OCI-LY7 (cell line): ENCODE results near the gene CUL4A.

ENCODE experiments used
- EZH2phosphoT487 ChIP-seq: fragments of 200-600 bp; sonication (generic); IDR thresholded peaks from 2 replicates; pipeline ENCODE4 v1.6.1; 2018; ENCODE audit warnings: low read depth, borderline replicate concordance, mild to moderate bottlenecking, mixed run types, antibody characterized with exemption, low read length, moderate library complexity, mixed read lengths
- TF ChIP-seq, protein P1 (sequence below): fragments of 200-600 bp; sonication (generic); conservative IDR thresholded peaks from 2 replicates; pipeline ENCODE4 v1.5.1; 2014; ENCODE audit warnings: mild to moderate bottlenecking, antibody characterized with exemption, low read length, moderate library complexity, mixed read lengths

GRCh38 chr13:113229161-113229560 is 19.7 kb downstream of the CUL4A start:
- TF ChIP-seq, protein P1, sequence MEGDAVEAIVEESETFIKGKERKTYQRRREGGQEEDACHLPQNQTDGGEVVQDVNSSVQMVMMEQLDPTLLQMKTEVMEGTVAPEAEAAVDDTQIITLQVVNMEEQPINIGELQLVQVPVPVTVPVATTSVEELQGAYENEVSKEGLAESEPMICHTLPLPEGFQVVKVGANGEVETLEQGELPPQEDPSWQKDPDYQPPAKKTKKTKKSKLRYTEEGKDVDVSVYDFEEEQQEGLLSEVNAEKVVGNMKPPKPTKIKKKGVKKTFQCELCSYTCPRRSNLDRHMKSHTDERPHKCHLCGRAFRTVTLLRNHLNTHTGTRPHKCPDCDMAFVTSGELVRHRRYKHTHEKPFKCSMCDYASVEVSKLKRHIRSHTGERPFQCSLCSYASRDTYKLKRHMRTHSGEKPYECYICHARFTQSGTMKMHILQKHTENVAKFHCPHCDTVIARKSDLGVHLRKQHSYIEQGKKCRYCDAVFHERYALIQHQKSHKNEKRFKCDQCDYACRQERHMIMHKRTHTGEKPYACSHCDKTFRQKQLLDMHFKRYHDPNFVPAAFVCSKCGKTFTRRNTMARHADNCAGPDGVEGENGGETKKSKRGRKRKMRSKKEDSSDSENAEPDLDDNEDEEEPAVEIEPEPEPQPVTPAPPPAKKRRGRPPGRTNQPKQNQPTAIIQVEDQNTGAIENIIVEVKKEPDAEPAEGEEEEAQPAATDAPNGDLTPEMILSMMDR, result no peak
- no peak for TF ChIP-seq EZH2phosphoT487
